SK-N-SH treated with all-trans-retinoic acid at 6 μM for 48 hours (cell line): ENCODE measurements around the gene ALX4.

ENCODE experiments used
- ATAC-seq: fragments of 200-7000 bp; cut with Tn5 transposase; 3 replicates; pipeline ENCODE4 v1.9.1; 2020; ENCODE audit warnings: mild to moderate bottlenecking, moderate library complexity
- ARNTL ChIP-seq: fragments of 450-650 bp; formaldehyde crosslinking; IDR thresholded peaks from 2 replicates; pipeline ENCODE4 v1.5.0; 2020; ENCODE audit warnings: low read depth, mild to moderate bottlenecking, moderate library complexity, borderline replicate concordance
- BACH2 ChIP-seq: fragments of 250-450 bp; sonication (Bioruptor Pico); IDR thresholded peaks from 2 replicates; pipeline ENCODE4 v1.9.0; 2021; ENCODE audit warnings: mild to moderate bottlenecking, borderline replicate concordance
- CSDC2 ChIP-seq: fragments of 250-450 bp; sonication (Bioruptor Pico); IDR thresholded peaks from 2 replicates; pipeline ENCODE4 v1.5.0; 2020; ENCODE audit warnings: mild to moderate bottlenecking, moderate library complexity
- ESRRG ChIP-seq: fragments of 250-450 bp; sonication (Bioruptor Pico); IDR thresholded peaks from 2 replicates; pipeline ENCODE4 v1.6.1; 2021; ENCODE audit warnings: mild to moderate bottlenecking
- GLIS3 ChIP-seq: fragments of 250-450 bp; sonication (Bioruptor Pico); IDR thresholded peaks from 2 replicates; pipeline ENCODE4 v1.5.0; 2020; ENCODE audit warnings: mild to moderate bottlenecking, moderate library complexity
- ISL1 ChIP-seq: fragments of 250-450 bp; sonication (Bioruptor Pico); IDR thresholded peaks from 2 replicates; pipeline ENCODE4 v2.1.2; 2022; ENCODE audit warnings: mild to moderate bottlenecking, moderate library complexity
- OSR1 ChIP-seq: fragments of 250-450 bp; sonication (Bioruptor Pico); IDR thresholded peaks from 2 replicates; pipeline ENCODE4 v1.8.0; 2022; ENCODE audit warnings: moderate library complexity, mild to moderate bottlenecking, inconsistent platforms
- PPARA ChIP-seq: fragments of 250-450 bp; sonication (Bioruptor Pico); IDR thresholded peaks from 2 replicates; pipeline ENCODE4 v1.5.0; 2020; ENCODE audit warnings: mild to moderate bottlenecking, borderline replicate concordance
- RARB ChIP-seq: fragments of 250-450 bp; sonication (Bioruptor Pico); IDR thresholded peaks from 2 replicates; pipeline ENCODE4 v1.8.0; 2021; ENCODE audit warnings: mild to moderate bottlenecking, moderate library complexity
- SNAI2 ChIP-seq: fragments of 250-450 bp; sonication (Bioruptor Pico); IDR thresholded peaks from 2 replicates; pipeline ENCODE4 v1.5.0; 2020; ENCODE audit warnings: mild to moderate bottlenecking, moderate library complexity
- TCF4 ChIP-seq: fragments of 250-450 bp; sonication (Bioruptor Pico); IDR thresholded peaks from 2 replicates; pipeline ENCODE4 v1.8.0; 2021; ENCODE audit warnings: mild to moderate bottlenecking, moderate library complexity, borderline replicate concordance
- TOX ChIP-seq: fragments of 250-450 bp; sonication (Bioruptor Pico); IDR thresholded peaks from 2 replicates; pipeline ENCODE4 v1.8.0; 2021; ENCODE audit warnings: mild to moderate bottlenecking, moderate library complexity, borderline replicate concordance
- ZFP3 ChIP-seq: fragments of 250-450 bp; sonication (Bioruptor Pico); IDR thresholded peaks from 2 replicates; pipeline ENCODE4 v1.5.0; 2020; ENCODE audit warnings: mild to moderate bottlenecking, moderate library complexity
- ZFP30 ChIP-seq: fragments of 450-650 bp; formaldehyde crosslinking; IDR thresholded peaks from 2 replicates; pipeline ENCODE4 v1.5.0; 2022; ENCODE audit warnings: mild to moderate bottlenecking, moderate library complexity
- ZNF565 ChIP-seq: fragments of 450-650 bp; formaldehyde crosslinking; conservative IDR thresholded peaks from 2 replicates; pipeline ENCODE4 v1.5.0; 2020; ENCODE audit warnings: low read depth, mild to moderate bottlenecking, moderate library complexity
- ZNF70 ChIP-seq: fragments of 450-650 bp; formaldehyde crosslinking; IDR thresholded peaks from 2 replicates; pipeline ENCODE4 v1.5.0; 2020; ENCODE audit warnings: mild to moderate bottlenecking, moderate library complexity
- ZNF8 ChIP-seq: fragments of 450-650 bp; formaldehyde crosslinking; IDR thresholded peaks from 2 replicates; pipeline ENCODE4 v1.5.0; 2020; ENCODE audit warnings: mild to moderate bottlenecking, moderate library complexity
- TF ChIP-seq, protein P1 (sequence below): fragments of 250-450 bp; sonication (Bioruptor Pico); IDR thresholded peaks from 2 replicates; pipeline ENCODE4 v1.8.0; 2021; ENCODE audit warnings: low read depth, mild to moderate bottlenecking, moderate library complexity, borderline replicate concordance
- TF ChIP-seq, protein P2 (sequence below): fragments of 250-450 bp; sonication (Bioruptor Pico); IDR thresholded peaks from 2 replicates; pipeline ENCODE4 v1.5.0; 2020; ENCODE audit warnings: mild to moderate bottlenecking, moderate library complexity
- TF ChIP-seq, protein P3 (sequence below): fragments of 250-450 bp; sonication (Bioruptor Pico); IDR thresholded peaks from 2 replicates; pipeline ENCODE4 v1.5.1; 2020; ENCODE audit warnings: low read depth, mild to moderate bottlenecking, moderate library complexity

Gene ALX4

DNA sequence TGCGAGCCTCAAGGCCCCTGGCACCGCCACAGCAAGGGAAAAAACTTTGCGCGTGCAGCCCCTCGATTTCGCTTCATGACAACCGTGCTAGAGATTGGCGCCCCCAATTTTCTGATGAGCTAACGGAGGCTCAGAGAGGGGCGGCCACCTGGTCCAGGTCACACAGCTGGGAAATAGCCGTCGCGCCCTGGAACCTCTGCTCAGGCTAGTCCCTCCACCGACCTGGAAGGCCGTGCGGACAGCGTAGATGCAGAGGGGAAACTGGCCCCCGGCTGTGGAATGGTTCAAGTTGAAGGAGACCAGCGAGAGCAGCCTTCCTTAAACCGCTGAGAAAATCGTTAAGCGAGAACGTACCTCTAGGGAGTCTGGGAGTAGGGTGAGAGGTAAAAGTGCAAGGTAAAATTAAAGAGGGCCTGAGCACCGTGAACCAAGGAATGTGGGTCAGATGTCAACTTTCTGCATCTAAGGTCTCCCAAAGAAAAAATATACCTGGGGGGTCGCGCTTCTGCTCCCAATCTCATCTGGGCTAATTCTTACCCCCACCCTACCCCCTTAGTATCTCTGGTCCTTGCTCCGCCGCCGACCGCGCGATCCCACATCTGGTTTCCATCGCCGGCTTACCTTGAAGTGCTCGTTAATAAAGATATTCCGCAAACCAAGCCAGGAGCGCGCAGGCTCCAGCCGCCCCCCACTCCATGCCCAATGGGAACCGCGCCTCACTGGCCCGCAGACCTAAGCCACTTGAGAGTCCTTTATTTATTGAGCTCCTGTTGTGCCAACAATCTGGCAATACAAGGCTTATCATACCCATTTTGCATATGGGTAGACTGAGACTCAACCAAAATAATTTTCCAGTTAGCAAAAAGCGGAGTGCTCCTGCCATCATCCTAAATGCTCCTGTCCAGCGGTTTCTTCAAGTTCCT is 1.7 kb upstream of the ALX4 start:
- no peak for ATAC-seq
- TF ChIP-seq, protein P1, sequence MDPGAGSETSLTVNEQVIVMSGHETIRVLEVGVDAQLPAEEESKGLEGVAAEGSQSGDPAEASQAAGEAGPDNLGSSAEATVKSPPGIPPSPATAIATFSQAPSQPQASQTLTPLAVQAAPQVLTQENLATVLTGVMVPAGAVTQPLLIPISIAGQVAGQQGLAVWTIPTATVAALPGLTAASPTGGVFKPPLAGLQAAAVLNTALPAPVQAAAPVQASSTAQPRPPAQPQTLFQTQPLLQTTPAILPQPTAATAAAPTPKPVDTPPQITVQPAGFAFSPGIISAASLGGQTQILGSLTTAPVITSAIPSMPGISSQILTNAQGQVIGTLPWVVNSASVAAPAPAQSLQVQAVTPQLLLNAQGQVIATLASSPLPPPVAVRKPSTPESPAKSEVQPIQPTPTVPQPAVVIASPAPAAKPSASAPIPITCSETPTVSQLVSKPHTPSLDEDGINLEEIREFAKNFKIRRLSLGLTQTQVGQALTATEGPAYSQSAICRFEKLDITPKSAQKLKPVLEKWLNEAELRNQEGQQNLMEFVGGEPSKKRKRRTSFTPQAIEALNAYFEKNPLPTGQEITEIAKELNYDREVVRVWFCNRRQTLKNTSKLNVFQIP (CRISPR knock-in tag): no peak
- no peak for TF ChIP-seq ZNF8 (CRISPR knock-in tag)
- no peak for TF ChIP-seq OSR1 (CRISPR knock-in tag)
- no peak for TF ChIP-seq ZFP3
- TF ChIP-seq ZFP30 (CRISPR knock-in tag): no peak
- TF ChIP-seq BACH2 (CRISPR knock-in tag): no peak
- TF ChIP-seq ZNF70 (CRISPR knock-in tag): no peak
- no peak for TF ChIP-seq SNAI2 (CRISPR knock-in tag)

GRCh38 chr11:44310463-44311272 is 729 bp upstream of the ALX4 start:
- no peak for ATAC-seq
- TF ChIP-seq ZNF565 (CRISPR knock-in tag): no peak

GRCh38 chr11:44310206-44310462 is 195 bp upstream of the ALX4 start:
- TF ChIP-seq OSR1 (CRISPR knock-in tag) (no peak), RARB (CRISPR knock-in tag) (no peak), ZNF8 (CRISPR knock-in tag) (no peak), ZNF70 (CRISPR knock-in tag) (no peak)
- TF ChIP-seq, protein P2, sequence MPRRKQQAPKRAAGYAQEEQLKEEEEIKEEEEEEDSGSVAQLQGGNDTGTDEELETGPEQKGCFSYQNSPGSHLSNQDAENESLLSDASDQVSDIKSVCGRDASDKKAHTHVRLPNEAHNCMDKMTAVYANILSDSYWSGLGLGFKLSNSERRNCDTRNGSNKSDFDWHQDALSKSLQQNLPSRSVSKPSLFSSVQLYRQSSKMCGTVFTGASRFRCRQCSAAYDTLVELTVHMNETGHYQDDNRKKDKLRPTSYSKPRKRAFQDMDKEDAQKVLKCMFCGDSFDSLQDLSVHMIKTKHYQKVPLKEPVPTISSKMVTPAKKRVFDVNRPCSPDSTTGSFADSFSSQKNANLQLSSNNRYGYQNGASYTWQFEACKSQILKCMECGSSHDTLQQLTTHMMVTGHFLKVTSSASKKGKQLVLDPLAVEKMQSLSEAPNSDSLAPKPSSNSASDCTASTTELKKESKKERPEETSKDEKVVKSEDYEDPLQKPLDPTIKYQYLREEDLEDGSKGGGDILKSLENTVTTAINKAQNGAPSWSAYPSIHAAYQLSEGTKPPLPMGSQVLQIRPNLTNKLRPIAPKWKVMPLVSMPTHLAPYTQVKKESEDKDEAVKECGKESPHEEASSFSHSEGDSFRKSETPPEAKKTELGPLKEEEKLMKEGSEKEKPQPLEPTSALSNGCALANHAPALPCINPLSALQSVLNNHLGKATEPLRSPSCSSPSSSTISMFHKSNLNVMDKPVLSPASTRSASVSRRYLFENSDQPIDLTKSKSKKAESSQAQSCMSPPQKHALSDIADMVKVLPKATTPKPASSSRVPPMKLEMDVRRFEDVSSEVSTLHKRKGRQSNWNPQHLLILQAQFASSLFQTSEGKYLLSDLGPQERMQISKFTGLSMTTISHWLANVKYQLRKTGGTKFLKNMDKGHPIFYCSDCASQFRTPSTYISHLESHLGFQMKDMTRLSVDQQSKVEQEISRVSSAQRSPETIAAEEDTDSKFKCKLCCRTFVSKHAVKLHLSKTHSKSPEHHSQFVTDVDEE (CRISPR knock-in tag): no peak
- ATAC-seq: no peak

- TF ChIP-seq, protein P3, sequence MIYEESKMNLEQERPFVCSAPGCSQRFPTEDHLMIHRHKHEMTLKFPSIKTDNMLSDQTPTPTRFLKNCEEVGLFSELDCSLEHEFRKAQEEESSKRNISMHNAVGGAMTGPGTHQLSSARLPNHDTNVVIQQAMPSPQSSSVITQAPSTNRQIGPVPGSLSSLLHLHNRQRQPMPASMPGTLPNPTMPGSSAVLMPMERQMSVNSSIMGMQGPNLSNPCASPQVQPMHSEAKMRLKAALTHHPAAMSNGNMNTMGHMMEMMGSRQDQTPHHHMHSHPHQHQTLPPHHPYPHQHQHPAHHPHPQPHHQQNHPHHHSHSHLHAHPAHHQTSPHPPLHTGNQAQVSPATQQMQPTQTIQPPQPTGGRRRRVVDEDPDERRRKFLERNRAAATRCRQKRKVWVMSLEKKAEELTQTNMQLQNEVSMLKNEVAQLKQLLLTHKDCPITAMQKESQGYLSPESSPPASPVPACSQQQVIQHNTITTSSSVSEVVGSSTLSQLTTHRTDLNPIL (CRISPR knock-in tag): no peak
- TF ChIP-seq, protein P1 (CRISPR knock-in tag): no peak
- no peak for TF ChIP-seq SNAI2 (CRISPR knock-in tag)
- TF ChIP-seq ISL1 (CRISPR knock-in tag): no peak
- no peak for TF ChIP-seq GLIS3 (CRISPR knock-in tag)
- no peak for TF ChIP-seq RARB (CRISPR knock-in tag)
- no peak for TF ChIP-seq ZNF70 (CRISPR knock-in tag)
- no peak for TF ChIP-seq ZNF565 (CRISPR knock-in tag)
- ATAC-seq: no peak
Measured at GRCh38 chr11:44308923-44309477, 939 bp downstream of the ALX4 start.

GRCh38 chr11:44308256-44308922 is 1.6 kb downstream of the ALX4 start:
- ATAC-seq: no peak
- TF ChIP-seq, protein P1 (CRISPR knock-in tag): no peak
- TF ChIP-seq ZNF70 (CRISPR knock-in tag): no peak
- no peak for TF ChIP-seq TCF4
- TF ChIP-seq ESRRG: no peak
- TF ChIP-seq ZFP30 (CRISPR knock-in tag): no peak
- no peak for TF ChIP-seq SNAI2 (CRISPR knock-in tag)
- TF ChIP-seq OSR1 (CRISPR knock-in tag): no peak
- TF ChIP-seq TOX: no peak
- TF ChIP-seq ZNF565 (CRISPR knock-in tag): no peak
- TF ChIP-seq ZFP3: no peak
- no peak for TF ChIP-seq CSDC2 (CRISPR knock-in tag)
- TF ChIP-seq PPARA (CRISPR knock-in tag): no peak
- TF ChIP-seq ARNTL (CRISPR knock-in tag): no peak
